Activated gamma-delta T cell (primary cell): ENCODE measurements around the gene AP3D1.
"Not testable (repeated sequence)": the region's sequence is repeated elsewhere in the genome, so short reads cannot be mapped to it uniquely, and the experiment has no call there.

Source experiments
- DNase-seq: peaks from one replicate; lab custom pipeline; 2025; lab: John Stamatoyannopoulos, UW

The AP3D1 gene

GRCh38 chr19:2150794-2151338, 500 bp downstream of the AP3D1 start:
- DNase-seq: no peak

GRCh38 chr19:2149980-2150793, 1.2 kb downstream of the AP3D1 start:
- no peak for DNase-seq

GRCh38 chr19:2148482-2149135, 2.8 kb downstream of the AP3D1 start:
- DNase-seq: no peak

GRCh38 chr19:2145831-2146241, 5.5 kb downstream of the AP3D1 start:
- DNase-seq: no peak

GRCh38 chr19:2144190-2144589, 7.2 kb downstream of the AP3D1 start:
- DNase-seq: no peak

- DNase-seq: no peak
Measured at GRCh38 chr19:2142173-2142829, 9.1 kb downstream of the AP3D1 start.

GRCh38 chr19:2140138-2140569, 11.2 kb downstream of the AP3D1 start:
- DNase-seq: no peak

- no peak for DNase-seq
Measured at GRCh38 chr19:2139385-2140137, 11.8 kb downstream of the AP3D1 start.

GRCh38 chr19:2138061-2138728, 13.2 kb downstream of the AP3D1 start:
- no peak for DNase-seq

- no peak for DNase-seq
Measured at GRCh38 chr19:2136796-2137195, 14.6 kb downstream of the AP3D1 start.

- no peak for DNase-seq
Measured at GRCh38 chr19:2135474-2136402, 15.6 kb downstream of the AP3D1 start.

GRCh38 chr19:2132731-2133490, 18.5 kb downstream of the AP3D1 start:
- no peak for DNase-seq

GRCh38 chr19:2132191-2132590, 19.2 kb downstream of the AP3D1 start:
- DNase-seq: no peak

- DNase-seq: not testable (repeated sequence)
Measured at GRCh38 chr19:2131012-2131975, 20.1 kb downstream of the AP3D1 start.

GRCh38 chr19:2129892-2130770, 21.2 kb downstream of the AP3D1 start:
- DNase-seq: no peak

GRCh38 chr19:2129486-2129885, 21.9 kb downstream of the AP3D1 start:
- no peak for DNase-seq

- no peak for DNase-seq
Measured at GRCh38 chr19:2129022-2129421, 22.3 kb downstream of the AP3D1 start.
